GM12873 (cell line): ENCODE results near the gene RBPJL.

Source experiments
- TF ChIP-seq, protein P1 (sequence below): IDR thresholded peaks from 2 replicates; pipeline ENCODE4 v1.5.1; 2012; ENCODE audit warnings: low read depth, mild to moderate bottlenecking, moderate library complexity, low read length, control low read depth; ENCODE audit not compliant: insufficient read depth; ENCODE audit errors: missing control alignments

The RBPJL gene

DNA sequence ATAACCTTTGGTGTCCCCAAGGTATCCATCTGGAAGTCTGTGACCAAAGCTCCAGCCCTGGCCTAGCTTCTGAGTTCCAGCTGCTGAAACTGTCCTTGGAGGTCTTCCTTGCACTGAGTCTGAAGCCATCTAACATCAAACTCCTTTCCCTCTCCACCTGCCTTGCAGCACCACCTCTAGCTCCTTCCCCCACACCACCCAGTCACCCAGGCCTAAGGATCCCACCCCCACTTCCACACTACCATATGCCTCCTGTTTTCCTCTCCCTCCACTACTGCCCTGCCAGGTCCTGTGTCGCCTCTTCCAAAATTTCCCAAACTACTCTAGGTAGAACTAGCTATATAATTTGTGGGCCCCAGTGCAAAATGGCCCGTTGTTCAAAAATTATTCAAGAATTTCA, 12.3 kb downstream of the RBPJL start:
- TF ChIP-seq, protein P1, sequence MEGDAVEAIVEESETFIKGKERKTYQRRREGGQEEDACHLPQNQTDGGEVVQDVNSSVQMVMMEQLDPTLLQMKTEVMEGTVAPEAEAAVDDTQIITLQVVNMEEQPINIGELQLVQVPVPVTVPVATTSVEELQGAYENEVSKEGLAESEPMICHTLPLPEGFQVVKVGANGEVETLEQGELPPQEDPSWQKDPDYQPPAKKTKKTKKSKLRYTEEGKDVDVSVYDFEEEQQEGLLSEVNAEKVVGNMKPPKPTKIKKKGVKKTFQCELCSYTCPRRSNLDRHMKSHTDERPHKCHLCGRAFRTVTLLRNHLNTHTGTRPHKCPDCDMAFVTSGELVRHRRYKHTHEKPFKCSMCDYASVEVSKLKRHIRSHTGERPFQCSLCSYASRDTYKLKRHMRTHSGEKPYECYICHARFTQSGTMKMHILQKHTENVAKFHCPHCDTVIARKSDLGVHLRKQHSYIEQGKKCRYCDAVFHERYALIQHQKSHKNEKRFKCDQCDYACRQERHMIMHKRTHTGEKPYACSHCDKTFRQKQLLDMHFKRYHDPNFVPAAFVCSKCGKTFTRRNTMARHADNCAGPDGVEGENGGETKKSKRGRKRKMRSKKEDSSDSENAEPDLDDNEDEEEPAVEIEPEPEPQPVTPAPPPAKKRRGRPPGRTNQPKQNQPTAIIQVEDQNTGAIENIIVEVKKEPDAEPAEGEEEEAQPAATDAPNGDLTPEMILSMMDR, result no peak

DNA sequence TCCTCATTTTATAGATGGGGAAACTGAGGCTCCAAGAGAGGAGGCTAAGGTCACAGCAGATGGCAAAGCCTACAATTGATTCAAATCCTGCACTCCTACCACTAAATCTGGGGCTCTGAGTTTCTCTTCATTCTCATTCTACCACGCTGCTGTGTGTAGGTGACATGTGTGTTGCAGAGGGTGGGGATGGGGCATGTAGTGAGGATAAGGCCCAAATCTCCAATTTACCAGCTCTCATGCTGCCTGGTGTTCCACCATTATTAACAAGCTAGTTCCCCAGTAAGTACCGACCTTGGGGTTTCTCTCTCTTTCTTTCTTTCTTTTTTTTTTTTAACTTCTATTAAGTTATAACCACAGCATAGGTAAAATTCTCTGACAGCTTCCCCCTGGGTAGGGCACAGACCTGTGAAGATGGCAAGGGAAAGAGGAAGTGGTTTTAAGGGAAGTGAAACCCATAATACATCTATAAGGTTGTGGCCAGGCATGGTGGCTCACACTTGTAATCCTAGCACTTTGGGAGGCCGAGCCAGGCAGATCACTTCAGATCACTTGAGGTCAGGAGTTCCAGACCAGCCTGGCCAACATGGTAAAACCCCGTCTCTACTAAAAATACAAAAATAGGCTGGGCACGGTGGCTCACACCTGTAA, 14.4 kb downstream of the RBPJL start:
- TF ChIP-seq, protein P1, result no peak

DNA sequence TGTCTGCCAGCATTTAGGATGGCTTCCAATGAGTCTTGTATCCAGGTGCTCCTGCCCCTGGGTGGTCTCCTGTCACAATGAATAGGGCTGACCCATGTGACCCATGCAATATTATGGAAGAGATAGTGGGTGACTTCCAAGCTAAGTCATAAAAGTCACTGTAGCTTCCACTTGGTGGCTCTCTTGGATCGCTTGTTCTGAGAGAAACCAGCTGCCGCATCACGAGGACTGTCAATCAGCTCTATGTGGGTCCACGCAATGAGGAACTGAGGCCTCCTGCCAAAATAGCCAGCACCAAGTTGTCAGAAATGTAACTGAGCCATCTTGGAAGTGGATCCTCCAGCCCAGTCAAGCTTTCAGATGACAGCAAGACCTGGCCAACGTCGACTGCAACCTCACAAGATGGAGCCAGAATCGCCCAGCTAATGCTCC, 16.3 kb downstream of the RBPJL start:
- TF ChIP-seq, protein P1, result peak; percentile 24

DNA sequence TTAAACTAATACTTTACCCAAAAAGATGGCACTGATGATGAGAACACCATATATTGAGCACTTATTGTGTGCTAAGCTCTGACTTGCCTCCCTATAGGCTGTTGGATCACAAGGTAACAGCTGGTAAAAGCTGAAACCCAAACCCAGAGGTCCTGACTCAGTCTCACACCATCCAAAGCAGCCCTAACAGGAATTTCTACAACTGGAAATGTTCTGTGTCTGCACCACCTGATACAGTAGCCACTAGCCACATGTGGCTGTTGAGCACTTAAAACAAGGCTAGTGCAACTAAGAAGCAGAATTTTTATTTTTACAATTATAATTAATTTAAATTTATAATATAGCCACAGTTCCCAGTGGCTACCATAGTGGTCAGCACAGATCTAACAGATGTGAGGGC, 17.1 kb downstream of the RBPJL start:
- TF ChIP-seq, protein P1, result no peak

DNA sequence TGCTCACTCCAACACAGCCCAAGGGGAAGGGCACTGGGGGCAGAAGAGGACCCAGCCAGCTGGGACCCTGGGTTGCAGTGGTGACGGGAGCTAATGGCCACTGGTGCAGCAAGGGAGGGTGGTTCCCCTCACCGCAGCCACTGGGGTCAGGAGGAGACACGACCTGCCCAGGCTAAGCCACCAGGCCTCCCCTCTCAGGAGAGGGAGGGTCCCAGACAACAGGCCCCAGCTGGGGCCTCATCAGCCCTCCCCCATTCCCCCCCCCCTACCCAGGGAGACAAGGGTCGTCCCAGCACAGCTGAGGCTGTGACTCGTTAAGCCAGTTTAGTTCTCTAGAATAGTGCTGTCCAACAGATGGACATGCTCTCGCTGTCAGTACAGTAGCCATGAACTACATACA, 18.7 kb downstream of the RBPJL start:
- TF ChIP-seq, protein P1, result no peak

DNA sequence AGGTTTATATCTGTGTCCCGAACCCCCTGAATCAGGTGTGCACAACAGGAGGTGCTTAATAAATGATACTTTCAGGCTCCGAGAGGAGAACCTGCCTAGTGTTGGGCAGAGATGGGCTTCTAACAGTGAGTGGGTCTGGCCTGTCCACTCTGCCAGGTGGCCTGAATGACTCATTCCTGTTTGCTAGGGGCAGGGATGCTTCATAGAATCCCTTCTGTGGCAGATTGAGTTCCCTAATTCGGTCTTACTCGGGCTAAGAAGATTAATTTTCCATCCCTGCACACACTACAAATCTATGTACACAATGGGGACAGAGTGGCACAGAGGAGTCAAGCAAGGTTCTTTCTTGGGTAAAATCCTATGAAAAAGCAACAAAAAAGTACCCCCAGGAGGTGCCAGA, 21.8 kb downstream of the RBPJL start:
- TF ChIP-seq, protein P1, result no peak

DNA sequence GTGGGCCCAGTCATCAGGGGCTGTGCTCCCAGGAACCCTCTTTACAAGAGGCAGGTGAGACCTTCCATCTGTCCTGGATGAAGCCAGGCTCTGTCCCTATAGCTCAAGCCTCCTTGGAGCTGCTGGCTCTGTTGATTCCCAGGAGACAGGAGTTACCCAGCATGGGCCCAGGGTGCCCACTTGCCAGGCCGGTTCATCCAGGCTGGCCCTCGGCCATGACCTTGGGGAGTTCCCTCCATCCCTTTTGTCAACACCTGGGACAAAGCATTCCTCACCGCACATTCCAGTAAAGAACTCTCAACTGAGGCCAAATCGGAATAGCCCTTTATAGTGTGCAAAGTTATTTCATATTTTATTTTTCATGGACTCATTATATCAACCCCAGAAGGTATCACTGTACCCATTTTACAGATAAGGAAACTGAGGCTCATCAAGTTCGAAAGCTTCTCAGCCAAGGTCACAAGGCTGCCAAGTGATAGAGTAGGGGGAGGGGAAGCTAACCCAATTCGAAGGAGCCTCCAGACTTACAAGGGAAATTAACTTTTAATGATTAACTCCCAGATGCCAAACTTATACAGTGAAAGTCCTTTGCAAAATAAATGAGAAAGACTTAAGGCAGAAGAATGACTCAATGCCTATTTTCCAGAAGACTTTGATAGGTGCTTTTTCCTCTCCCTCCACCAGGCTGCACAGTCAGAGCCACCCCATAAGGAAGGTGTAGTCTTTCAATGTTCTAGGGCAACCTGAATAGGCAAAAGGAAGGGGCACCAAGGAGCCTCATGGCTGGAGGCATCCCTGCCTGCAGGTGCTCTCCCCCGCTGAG, 23.1 kb downstream of the RBPJL start:
- TF ChIP-seq, protein P1, result no peak
